GM12892 (cell line): ENCODE results near the gene SBK3.

Experiments used
- POLR2A ChIP-seq: IDR thresholded peaks from 2 replicates; pipeline ENCODE4 v1.6.1; 2011; ENCODE audit warnings: low read depth, low read length, control low read depth
- POLR2AphosphoS5 ChIP-seq: IDR thresholded peaks from 2 replicates; pipeline ENCODE4 v1.6.1; 2011; ENCODE audit warnings: low read depth, low read length, control low read depth

DNA sequence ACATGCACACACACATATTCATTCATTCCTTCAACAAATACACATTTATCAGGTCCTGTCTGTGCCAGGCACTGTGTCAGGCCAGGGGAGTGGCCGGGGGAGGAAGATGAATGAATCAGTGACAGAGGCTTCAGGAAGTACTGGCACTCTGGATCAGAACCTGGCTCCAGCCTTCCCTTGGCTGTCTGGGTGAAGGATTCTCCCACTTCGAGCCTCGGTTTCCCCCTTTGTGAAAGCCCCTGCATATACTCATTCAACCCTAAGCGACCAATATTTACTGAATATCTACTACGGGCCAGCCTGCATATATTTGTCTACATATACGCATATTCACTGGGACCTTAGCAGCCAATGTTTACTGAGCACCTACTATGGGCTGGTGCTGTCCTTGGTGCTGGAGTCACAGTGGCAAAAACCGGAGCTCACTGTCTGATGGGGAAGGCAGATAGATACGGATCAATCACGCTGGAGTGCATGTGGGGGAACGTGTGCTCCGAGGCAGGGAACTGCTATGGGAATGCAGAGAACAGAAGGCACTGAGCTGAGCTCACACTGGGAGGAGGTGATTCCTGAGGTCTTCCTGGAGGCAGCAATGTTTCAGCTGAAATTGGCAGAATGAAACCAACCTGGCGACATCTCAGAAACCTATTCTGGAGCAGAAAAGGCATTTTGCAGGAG is 35.9 kb upstream of the SBK3 start:
- TF ChIP-seq POLR2A (no peak), POLR2AphosphoS5 (no peak)
